AG04450 (cell line): ENCODE data around the gene CALCR. TPM values are rescaled to one million over a fixed set of nuclear protein-coding genes. Genes with fewer than 3 reads are reported as not detected.

ENCODE experiments used
- CTCF ChIA-PET: fragments of 300-600, 350-600 bp; formaldehyde crosslinking; extraction: SDS; loops from one replicate; lab custom pipeline; 2022; ENCODE audit warnings: antibody characterized with exemption, inconsistent platforms; lab: Charles Lee
- POLR2A ChIA-PET: fragments of 350-600 bp; formaldehyde crosslinking; extraction: SDS; loops from one replicate; lab custom pipeline; 2021; ENCODE audit warnings: antibody characterized with exemption, inconsistent platforms; lab: Yijun Ruan, JAX
- DNase-seq: peaks from one replicate; pipeline ENCODE4 v3.0.0-alpha.2; 2011; ENCODE audit warnings: low read depth, low spot score
- H3K27ac ChIP-seq: one replicate; pipeline ENCODE4 v1.5.1; 2012; ENCODE audit warnings: low read depth, low read length, control low read depth
- H3K27me3 ChIP-seq: one replicate; pipeline ENCODE4 v1.6.0; 2012; ENCODE audit warnings: low read length; ENCODE audit not compliant: control insufficient read depth, insufficient read depth
- H3K4me3 ChIP-seq: 2 replicates; pipeline ENCODE4 v1.5.1; 2011; ENCODE audit warnings: mild to moderate bottlenecking, low read depth, low read length, control low read depth
- H3K9me3 ChIP-seq: 2 replicates; pipeline ENCODE4 v1.5.1; 2012; ENCODE audit warnings: low read length; ENCODE audit not compliant: control insufficient read depth, insufficient read depth
- CTCF ChIP-seq: IDR thresholded peaks from 2 replicates; pipeline ENCODE4 v1.5.1; 2011; ENCODE audit warnings: low read depth, low read length, control low read depth, inconsistent platforms
- polyA plus RNA-seq: library from polyadenylated mRNA; depleted of rRNA; stranded (reverse); fragments of >200 nt; gene quantifications from 2 replicates; pipeline ENCODE4 v1.2.3, GENCODE V29; 2011

CALCR gene
- polyA plus RNA-seq, 1 experiment: not detected

- ChIA-PET CTCF (interaction anchor here (1.1 kb wide), 1 partner anchor 185 kb away, joined by 3 read pairs; no protein-coding TSS in a partner anchor), POLR2A (no interaction called here)
- TF ChIP-seq CTCF: no peak
- H3K9me3 ChIP-seq: no peaks in the 10 kb centered on the region
- H3K4me3 ChIP-seq: no peak overlapping the region
- no peaks in the 10 kb centered on the region for H3K27me3 ChIP-seq
- no peak overlapping the region for H3K27ac ChIP-seq
- DNase-seq: no peak
Measured at GRCh38 chr7:93430917-93431588, 143.5 kb downstream of the CALCR start.

GRCh38 chr7:93429563-93429962 lies 145.0 kb downstream of the CALCR start:
- ChIA-PET POLR2A (no interaction called here), CTCF (interaction anchor here (1.1 kb wide), 1 partner anchor 184 kb away, joined by 3 read pairs; no protein-coding TSS in a partner anchor)
- TF ChIP-seq CTCF: no peak
- H3K4me3 ChIP-seq: no peak overlapping the region
- no peaks in the 10 kb centered on the region for H3K27me3 ChIP-seq
- H3K27ac ChIP-seq: no peak overlapping the region
- no peaks in the 10 kb centered on the region for H3K9me3 ChIP-seq
- DNase-seq: no peak

- no peak for DNase-seq
- POLR2A ChIA-PET: no interaction called here
- no peak overlapping the region for H3K4me3 ChIP-seq
- H3K9me3 ChIP-seq: no peaks in the 10 kb centered on the region
- CTCF ChIA-PET: interaction anchor here (1.0 to 1.4 kb wide), 2 partner anchors 52 to 181 kb away, joined by 3 to 5 read pairs; no protein-coding TSS in a partner anchor
- TF ChIP-seq CTCF: no peak
- H3K27ac ChIP-seq: no peak overlapping the region
- H3K27me3 ChIP-seq: no peaks in the 10 kb centered on the region
Measured at GRCh38 chr7:93427107-93427506, 147.4 kb downstream of the CALCR start.

- no peaks in the 10 kb centered on the region for H3K27me3 ChIP-seq
- ChIA-PET POLR2A (no interaction called here), CTCF (no interaction called here)
- no peak overlapping the region for H3K27ac ChIP-seq
- H3K4me3 ChIP-seq: no peak overlapping the region
- TF ChIP-seq CTCF: no peak
- no peaks in the 10 kb centered on the region for H3K9me3 ChIP-seq
- no peak for DNase-seq
Measured at GRCh38 chr7:93426155-93426696, 148.3 kb downstream of the CALCR start.

DNA sequence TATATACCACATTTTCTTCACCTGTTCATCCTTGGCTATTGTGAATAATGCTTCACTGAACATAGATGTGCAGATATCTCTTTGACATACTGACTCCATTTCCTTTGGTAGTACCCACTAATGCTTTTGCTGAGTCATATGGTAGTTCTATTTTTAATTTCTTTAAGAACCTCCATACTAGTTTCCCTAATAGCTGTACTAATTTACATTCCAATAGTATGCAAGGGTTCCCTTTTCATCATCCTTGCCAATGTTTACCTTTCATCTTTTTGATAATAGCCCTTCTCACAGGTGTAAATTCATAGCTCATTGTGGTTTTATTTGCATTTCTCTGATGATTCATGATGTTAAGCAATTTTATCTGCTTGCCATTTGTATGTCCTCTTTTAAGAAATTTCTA lies 159.9 kb downstream of the CALCR start:
- H3K27ac ChIP-seq: no peak overlapping the region
- CTCF ChIA-PET: interaction anchor here (0.9 kb wide), 1 partner anchor 40 kb away, joined by 5 read pairs; no protein-coding TSS in a partner anchor
- no peak for DNase-seq

More for the DNA sequence above, 159.9 kb downstream of the CALCR start:
- no peaks in the 10 kb centered on the region for H3K27me3 ChIP-seq
- H3K9me3 ChIP-seq: no peaks in the 10 kb centered on the region
- no peak for TF ChIP-seq CTCF
- H3K4me3 ChIP-seq: no peak overlapping the region
- POLR2A ChIA-PET: no interaction called here
